Renal cortex interstitium (tissue), 11 donors: ENCODE data around the gene LTA4H. TPM values are rescaled to one million over a fixed set of nuclear protein-coding genes. Genes with fewer than 3 reads are reported as not detected.

Experiments used
- DNase-seq, 11 donors: peaks; one replicate each; pipeline ENCODE4 v3.0.0-alpha.2; 2013; ENCODE audit warnings: low read depth in 9 of 11, low spot score in 4 of 11; ENCODE audit errors: extremely low read depth in 1 of 11
- polyA plus RNA-seq, 3 donors: library from polyadenylated mRNA; unstranded; fragments of 120-200 nt; gene quantifications; one replicate each; pipeline ENCODE4 v1.2.1, GENCODE V29; 2013; ENCODE audit not compliant: insufficient read length in 3 of 3

LTA4H gene
- polyA plus RNA-seq, 3 donors: 120 to 138 (median 125) TPM

- DNase-seq: no peak
These were observed 9.5 kb upstream of the LTA4H start for GRCh38 chr12:96044943-96045290.

DNA sequence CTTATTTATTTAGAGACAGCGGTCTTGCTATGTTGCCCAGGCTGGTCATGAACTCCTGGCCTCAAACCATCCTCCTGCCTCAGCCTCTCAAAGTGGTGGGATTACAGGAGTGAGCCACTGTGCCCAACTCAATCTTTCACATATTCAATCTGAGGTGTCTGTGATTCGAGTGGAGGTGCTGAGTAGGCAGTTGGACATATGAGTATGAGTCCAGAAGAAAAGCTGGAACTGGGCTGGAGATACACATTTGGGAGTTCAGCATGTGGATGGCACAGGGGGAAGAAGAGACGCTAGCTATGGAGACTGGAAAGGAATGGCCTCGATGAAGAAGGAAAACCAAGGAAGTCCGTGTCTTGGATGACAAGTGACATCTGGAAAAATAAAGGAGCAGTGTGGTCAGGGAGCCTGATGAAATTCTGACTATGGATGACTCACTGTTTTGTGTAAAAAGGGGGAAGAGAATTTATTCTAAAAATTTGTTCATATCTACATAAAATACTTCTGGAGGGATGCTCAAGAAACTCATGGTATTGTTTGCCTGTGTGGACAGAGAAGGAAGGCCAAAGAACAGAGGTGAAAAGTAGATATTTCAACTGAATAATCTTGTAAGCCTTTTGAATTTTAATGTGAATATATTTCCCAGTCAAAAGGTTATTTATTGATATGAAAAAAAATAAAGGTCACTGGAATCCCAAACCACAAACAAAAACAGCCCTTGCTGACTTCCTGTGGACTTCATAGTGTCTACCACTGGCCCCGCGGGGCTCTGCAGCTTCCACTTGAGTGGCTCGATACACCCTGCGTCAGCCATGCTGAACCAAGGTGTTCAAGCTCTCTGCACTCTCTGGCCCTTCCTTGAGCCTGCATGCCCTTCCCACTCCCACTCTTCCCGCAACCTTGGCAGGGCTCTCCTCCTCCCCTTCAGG is 8.9 kb upstream of the LTA4H start:
- no peak for DNase-seq

GRCh38 chr12:96041181-96041580 is 5.8 kb upstream of the LTA4H start:
- no peak for DNase-seq

- no peak for DNase-seq
These were observed 5.1 kb upstream of the LTA4H start for GRCh38 chr12:96040305-96041133.

DNA sequence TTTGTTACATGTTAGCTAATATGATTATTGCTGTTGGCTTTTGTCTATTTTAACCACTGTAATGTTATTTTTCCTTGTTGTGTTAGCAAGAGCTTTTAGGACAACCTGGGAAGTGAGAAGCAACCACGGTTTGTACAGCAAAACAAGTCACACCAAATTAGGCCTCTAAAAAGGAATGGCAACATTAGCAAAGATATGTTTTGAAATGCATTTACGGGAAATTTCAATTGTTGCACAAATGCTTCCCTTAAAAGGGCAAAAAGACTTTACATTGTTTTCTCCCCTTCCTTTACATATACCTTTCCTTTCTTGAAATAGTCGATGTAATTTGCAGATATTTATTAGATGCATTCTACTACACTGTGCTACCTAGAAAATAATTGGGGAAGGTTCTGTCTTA is 4.1 kb upstream of the LTA4H start:
- DNase-seq: no peak

- DNase-seq: no peak
These were observed 1.5 kb upstream of the LTA4H start for GRCh38 chr12:96036765-96037455.

DNA sequence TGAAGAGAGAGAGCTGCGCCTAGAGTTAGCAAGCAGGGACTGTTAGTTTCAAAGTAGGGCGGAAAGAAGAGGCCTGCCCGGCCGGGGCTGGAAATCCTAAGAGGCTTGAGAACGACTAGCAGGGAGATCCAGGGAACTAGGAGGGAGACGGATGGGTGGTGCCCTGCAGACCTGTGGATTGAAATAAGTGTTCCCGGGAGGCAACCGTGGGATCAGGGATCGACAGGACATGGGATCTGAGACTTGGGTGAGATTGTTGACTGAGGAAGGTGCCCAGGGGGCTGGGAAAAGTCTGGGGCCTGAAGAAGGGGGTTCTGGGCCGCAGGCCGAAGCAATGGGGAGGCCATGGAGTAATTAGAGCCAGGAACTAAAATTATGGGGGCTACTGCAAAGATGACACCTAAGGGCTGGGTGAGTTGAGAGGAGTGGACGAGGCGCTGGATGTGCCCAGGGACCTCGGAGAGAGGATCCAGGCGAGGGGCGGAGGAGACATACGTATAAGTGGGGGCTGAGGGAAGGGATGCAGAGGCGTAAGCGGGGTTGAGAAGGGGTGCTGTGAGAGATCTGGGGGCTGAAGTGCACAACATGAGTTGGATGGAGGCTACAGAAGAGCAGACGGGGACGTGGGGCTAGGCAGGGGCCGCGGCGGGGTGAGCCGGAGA is 635 bp downstream of the LTA4H start:
- DNase-seq: peak in 2 of 11 donors; percentile 21 to 45

GRCh38 chr12:96033549-96034389 is 1.6 kb downstream of the LTA4H start:
- DNase-seq: no peak

- no peak for DNase-seq
These were observed 5.6 kb downstream of the LTA4H start for GRCh38 chr12:96029826-96030225.

DNA sequence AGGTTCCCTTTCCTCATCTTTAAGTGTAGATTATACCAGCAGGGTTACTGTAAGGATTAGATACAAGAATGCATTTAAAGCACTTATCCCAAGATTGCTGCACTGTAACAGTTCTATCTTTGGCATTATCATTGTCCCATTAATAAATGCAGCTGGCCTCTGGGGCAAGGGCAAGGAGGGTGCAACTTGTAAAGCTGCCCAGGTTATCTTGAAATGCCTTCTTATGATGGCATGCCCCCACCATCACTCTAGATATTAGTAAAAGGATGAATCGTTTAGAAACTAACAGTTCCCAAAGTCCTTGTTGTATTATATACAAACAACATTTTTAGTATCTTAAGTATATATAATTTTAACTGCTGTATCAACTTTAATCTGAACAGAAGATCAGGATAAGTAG is 6.8 kb downstream of the LTA4H start:
- no peak for DNase-seq

GRCh38 chr12:96026331-96026730 is 9.1 kb downstream of the LTA4H start:
- no peak for DNase-seq

- DNase-seq: no peak
These were observed 9.9 kb downstream of the LTA4H start for GRCh38 chr12:96025518-96025917.

- DNase-seq: no peak
These were observed 14.9 kb downstream of the LTA4H start for GRCh38 chr12:96020314-96021003.

- peak in 4 of 11 donors; percentile 8 to 24 (median 14) for DNase-seq
These were observed 19.7 kb downstream of the LTA4H start for GRCh38 chr12:96015672-96016071.

DNA sequence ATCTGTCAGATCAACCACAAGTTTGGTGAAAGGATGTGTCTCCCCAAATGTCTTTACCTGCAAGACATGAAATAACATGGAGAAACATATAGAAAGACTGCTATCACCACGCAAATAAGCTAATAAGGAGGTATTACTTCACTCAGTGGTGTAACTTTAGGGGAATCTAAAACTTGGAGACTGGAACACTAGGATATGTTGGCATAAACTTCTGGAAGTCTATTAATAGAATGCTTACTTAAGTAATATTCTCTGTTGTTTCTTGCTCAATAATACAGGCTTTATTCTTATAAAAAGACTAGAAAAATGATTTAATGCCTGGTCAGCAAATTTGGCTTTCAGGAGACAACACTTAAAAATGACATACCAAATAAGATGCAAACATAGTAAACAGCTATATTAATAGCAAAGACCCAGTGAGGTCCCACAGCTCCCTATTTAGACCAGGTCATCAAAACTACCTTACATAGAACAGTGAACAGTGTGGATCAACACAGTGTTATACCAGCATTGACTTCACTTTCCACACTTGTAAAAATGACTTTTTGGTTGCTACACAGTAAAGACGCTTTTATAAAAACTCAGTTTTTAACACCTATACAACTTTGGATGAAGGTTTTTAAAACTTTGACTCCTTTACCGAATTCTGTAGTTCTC is 20.3 kb downstream of the LTA4H start:
- DNase-seq: no peak

- DNase-seq: no peak
These were observed 27.7 kb downstream of the LTA4H start for GRCh38 chr12:96007729-96008128.

DNA sequence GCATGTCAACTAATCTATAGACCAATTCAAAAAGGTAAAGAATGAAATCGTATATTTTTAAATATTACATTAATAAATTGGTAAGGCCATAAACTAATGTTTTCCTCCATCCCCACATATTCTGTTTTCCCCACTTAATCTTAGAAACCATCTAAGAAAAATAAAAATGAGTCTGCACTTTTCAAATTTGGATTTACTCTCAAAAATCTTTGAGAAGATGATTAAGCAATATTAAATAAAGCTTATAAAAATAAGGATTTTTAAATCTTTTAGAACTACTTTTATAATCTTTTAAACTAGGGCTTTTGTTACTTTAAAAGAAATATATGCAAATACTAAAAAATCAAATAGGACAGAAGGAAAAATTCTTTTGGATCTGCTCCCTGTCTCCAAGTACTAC is 28.7 kb downstream of the LTA4H start:
- DNase-seq: no peak
